Ovary (tissue), 9 donors: ENCODE measurements around the gene NOXRED1. TPM values are rescaled to one million over a fixed set of nuclear protein-coding genes. Genes with fewer than 3 reads are reported as not detected.

Experiments used
- DNase-seq, 5 donors: peaks; one replicate each; pipeline ENCODE4 v3.0.0-alpha.2; 2019 to 2020
- H3K27ac ChIP-seq, 2 donors: fragments of 200-600 bp; one replicate each; pipeline versions ENCODE4 v1.5.1 to v1.8.0; 2019 to 2022
- H3K27me3 ChIP-seq: fragments of 200-600 bp; one replicate; pipeline ENCODE4 v1.8.0; 2022
- H3K36me3 ChIP-seq: fragments of 200-600 bp; sonication (generic); one replicate; pipeline ENCODE4 v1.5.1; 2019
- H3K4me1 ChIP-seq: one replicate; pipeline ENCODE4 v1.8.1; 2013; ENCODE audit warnings: mild to moderate bottlenecking, moderate library complexity; ENCODE audit not compliant: insufficient read depth
- H3K4me3 ChIP-seq: fragments of 200-600 bp; sonication (generic); one replicate; pipeline ENCODE4 v1.5.1; 2017
- H3K9me3 ChIP-seq, 2 donors: fragments of 200-600 bp in 1 of 2; sonication (generic) in 1 of 2; one replicate each; pipeline versions ENCODE4 v1.5.1 to v1.8.1; 2013 to 2019; ENCODE audit warnings: mild to moderate bottlenecking in 1 of 2, moderate library complexity in 1 of 2
- EP300 ChIP-seq: sonication (generic); formaldehyde crosslinking; IDR thresholded peaks from one replicate; pipeline ENCODE4 v1.6.1; 2017; ENCODE audit warnings: antibody characterized with exemption
- POLR2A ChIP-seq: fragments of 450-650 bp; IDR thresholded peaks from one replicate; pipeline ENCODE4 v1.6.1; 2017; ENCODE audit warnings: antibody characterized with exemption, mild to moderate bottlenecking, moderate library complexity
- WGBS, 3 donors: extraction: QIAGEN DNeasy Blood & Tissue Kit in 1 of 3; methylation state at CpG; one replicate each; pipeline versions ENCODE4 v1.1.5 to v1.1.7; 2013 to 2017; 5-methylcytosine and 5-hydroxymethylcytosine counted together
- intact Hi-C, 4 donors: fragments of 100-400 bp; cut with DNase I; formaldehyde crosslinking; loops; one replicate each; pipeline versions ENCODE4 v1.11.0 to v1.15.1; 2022 to 2023
- polyA plus RNA-seq, 2 donors: library from polyadenylated mRNA; stranded (reverse); fragments of 200-250 nt in 1 of 2; fragments of 350-450 nt in 1 of 2; fragmentation: Illumina TruSeq in 1 of 2; extraction: RNeasy Lipid Tissue Mini Kit (QIAGEN cat#74804) in 1 of 2; gene quantifications; one replicate each; pipeline ENCODE4 v1.2.3, GENCODE V29; 2013 to 2014
- total RNA-seq, 7 donors: library from RNA; depleted of rRNA in 2 of 7; stranded (reverse); fragments of >200 nt in 2 of 7; fragmentation: NEBNext Ultra II Directional in 3 of 7; extraction: Animal tissue kit (Norgen Biotek cat#: 25700) in 3 of 7; gene quantifications; one replicate each; pipeline versions ENCODE4 v1.1.0 to v1.2.4, GENCODE V29; 2016 to 2023
- TF ChIP-seq, protein P1 (sequence below), 3 donors: fragments of 450-650 bp in 2 of 3; fragments of 200-600 bp in 1 of 3; IDR thresholded peaks; one replicate each; pipeline versions ENCODE4 v1.5.1 to v1.8.0; 2016 to 2022; ENCODE audit warnings: antibody characterized with exemption in 3 of 3, mild to moderate bottlenecking in 1 of 3
- donor health status: DM: no; HTN: no; CAD: no; lungs with moderate emphysema.
- donor health status: DM: no; HTN: no; CAD: no.
- donor health status: Bipolar disorder and iron deficiency.
- donor health status: DM: yes; HTN: yes; CAD: no.
- donor health status: DM: no; HTN: no; CAD: no.
- donor health status: DM: yes; HTN: yes; CAD: no.

Gene NOXRED1
- total and polyA plus RNA-seq, 9 donors = 0.23 to 1.1 (median 0.42) TPM; not detected in 1

DNA sequence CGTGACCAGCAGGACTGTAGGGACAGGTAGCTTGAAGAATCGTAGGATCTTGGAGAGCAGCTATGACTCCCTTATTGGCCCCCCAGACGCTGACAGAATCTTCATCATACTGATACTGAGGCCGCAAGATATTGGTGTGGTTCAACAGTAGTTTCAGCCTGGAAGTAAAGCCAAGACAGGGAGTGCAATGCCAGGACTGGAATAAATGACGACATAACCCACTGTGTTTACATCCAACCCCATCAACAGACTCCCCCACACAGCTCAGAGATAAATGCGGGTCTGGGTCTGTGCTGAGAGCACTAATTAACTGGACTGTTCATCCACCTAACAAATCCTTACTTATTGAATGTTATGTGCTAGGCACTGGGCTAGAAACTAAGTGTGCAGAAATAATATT lies 16.6 kb downstream of the NOXRED1 start:
- no peaks in the 10 kb centered on the region for H3K9me3 ChIP-seq
- H3K4me1 ChIP-seq = peaks cover 1% of the 10 kb centered on the region
- 13 to 17% (median 14%) methylated on average over 6 of the region's 6 CpGs for WGBS, 3 donors
- DNase-seq = peak in 3 of 5 donors; percentile 20 to 35 (median 23)
- H3K27ac ChIP-seq = no peak overlapping the region
- no peaks in the 10 kb centered on the region for H3K27me3 ChIP-seq
- no peak overlapping the region for H3K4me3 ChIP-seq
- H3K36me3 ChIP-seq = no peaks in the 10 kb centered on the region
- TF ChIP-seq, protein P1, sequence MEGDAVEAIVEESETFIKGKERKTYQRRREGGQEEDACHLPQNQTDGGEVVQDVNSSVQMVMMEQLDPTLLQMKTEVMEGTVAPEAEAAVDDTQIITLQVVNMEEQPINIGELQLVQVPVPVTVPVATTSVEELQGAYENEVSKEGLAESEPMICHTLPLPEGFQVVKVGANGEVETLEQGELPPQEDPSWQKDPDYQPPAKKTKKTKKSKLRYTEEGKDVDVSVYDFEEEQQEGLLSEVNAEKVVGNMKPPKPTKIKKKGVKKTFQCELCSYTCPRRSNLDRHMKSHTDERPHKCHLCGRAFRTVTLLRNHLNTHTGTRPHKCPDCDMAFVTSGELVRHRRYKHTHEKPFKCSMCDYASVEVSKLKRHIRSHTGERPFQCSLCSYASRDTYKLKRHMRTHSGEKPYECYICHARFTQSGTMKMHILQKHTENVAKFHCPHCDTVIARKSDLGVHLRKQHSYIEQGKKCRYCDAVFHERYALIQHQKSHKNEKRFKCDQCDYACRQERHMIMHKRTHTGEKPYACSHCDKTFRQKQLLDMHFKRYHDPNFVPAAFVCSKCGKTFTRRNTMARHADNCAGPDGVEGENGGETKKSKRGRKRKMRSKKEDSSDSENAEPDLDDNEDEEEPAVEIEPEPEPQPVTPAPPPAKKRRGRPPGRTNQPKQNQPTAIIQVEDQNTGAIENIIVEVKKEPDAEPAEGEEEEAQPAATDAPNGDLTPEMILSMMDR (IDR thresholded peaks at IDR 0.05) = no peak
- no peak for TF ChIP-seq EP300
- no peak for TF ChIP-seq POLR2A
- intact Hi-C loops = no loop called here

DNA sequence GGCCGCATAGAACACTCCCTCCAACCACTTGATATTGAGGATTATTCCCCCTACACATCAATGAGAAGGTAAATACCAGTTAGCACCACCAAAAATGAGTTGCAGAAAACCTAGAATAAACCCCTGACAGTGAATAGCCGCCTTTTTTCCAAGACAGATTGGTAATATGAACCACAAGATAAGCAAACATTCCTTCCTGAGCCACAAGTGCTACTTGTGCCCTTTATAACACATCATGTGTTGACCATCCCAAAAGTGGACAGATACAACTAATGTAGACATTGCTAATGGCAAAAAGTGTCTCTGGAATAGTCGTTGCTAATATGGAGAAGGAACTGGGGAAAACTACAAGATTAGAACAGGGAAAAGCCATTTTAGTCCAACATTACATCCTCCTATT lies 17.2 kb downstream of the NOXRED1 start:
- no peak for DNase-seq
- 41 to 52% (median 45%) methylated on average over 3 of the region's 3 CpGs for WGBS, 3 donors
- Histone ChIP-seq H3K4me3 (no peak overlapping the region), H3K4me1 (peaks cover 1% of the 10 kb centered on the region), H3K27ac (no peak overlapping the region), H3K9me3 (no peaks in the 10 kb centered on the region), H3K27me3 (no peaks in the 10 kb centered on the region), H3K36me3 (no peaks in the 10 kb centered on the region)
- TF ChIP-seq POLR2A = no peak
- TF ChIP-seq EP300 = no peak
- TF ChIP-seq, protein P1 (IDR thresholded peaks at IDR 0.05) = no peak
- intact Hi-C loops = no loop called here

DNA sequence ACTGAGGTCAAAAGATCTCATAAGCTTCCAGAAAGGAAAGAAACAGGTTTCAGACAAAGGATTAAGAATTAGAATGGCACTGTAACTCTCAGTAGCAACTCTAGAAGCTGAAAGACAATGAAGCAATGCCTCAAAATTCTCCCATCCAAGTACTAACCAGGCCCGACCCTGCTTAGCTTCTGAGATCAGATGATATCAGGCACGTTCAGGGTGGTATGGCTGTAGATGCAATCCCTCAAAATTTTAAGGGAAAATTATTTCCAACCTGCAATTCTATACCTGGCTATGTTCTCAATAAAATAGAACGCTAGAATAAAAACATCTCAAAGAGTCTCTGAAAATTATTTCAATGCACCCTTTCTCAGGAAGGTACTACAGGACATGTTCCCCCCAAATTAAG lies 19.6 kb downstream of the NOXRED1 start:
- peaks cover 1% of the 10 kb centered on the region for H3K4me1 ChIP-seq
- H3K36me3 ChIP-seq = no peaks in the 10 kb centered on the region
- no peak overlapping the region for H3K4me3 ChIP-seq
- 85 to 89% (median 88%) methylated on average over 3 of the region's 3 CpGs for whole genome bisulfite sequencing, 3 donors
- no peaks in the 10 kb centered on the region for H3K27me3 ChIP-seq
- intact Hi-C loops = no loop called here
- no peaks in the 10 kb centered on the region for H3K9me3 ChIP-seq
- H3K27ac ChIP-seq = no peak overlapping the region
- DNase-seq = no peak
- TF ChIP-seq EP300 (no peak), POLR2A (no peak)
- TF ChIP-seq, protein P1 (IDR thresholded peaks at IDR 0.05) = no peak

DNA sequence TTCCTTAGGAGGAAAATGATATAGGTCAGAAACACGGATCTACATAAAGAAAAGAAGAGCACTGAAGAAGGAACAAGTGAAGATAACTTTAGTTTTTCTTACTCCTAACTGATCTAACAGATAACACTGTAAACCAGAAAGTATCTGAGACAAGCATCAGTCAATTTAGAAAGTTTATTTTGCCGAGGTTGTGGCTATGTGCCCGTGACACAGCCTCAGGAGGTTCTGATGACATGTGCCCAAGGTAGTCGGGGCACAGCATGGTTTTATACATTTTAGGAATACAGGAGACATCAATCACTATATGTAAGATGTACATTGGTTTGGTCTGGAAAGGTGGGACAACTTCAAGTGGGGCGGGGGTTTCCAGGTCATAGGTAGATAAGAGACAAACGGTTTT lies 23.1 kb downstream of the NOXRED1 start:
- no peaks in the 10 kb centered on the region for H3K27me3 ChIP-seq
- H3K36me3 ChIP-seq = no peaks in the 10 kb centered on the region
- H3K4me1 ChIP-seq = no peaks in the 10 kb centered on the region
- TF ChIP-seq EP300 = no peak
- TF ChIP-seq POLR2A = no peak
- TF ChIP-seq, protein P1 (IDR thresholded peaks at IDR 0.05) = no peak
- WGBS, 3 donors = 79 to 88% (median 83%) methylated on average over 6 of the region's 6 CpGs
- no peaks in the 10 kb centered on the region for H3K9me3 ChIP-seq
- DNase-seq = no peak
- H3K27ac ChIP-seq = no peak overlapping the region
- intact Hi-C loops = no loop called here
- H3K4me3 ChIP-seq = no peak overlapping the region
